B cell (primary cell): ENCODE data around the gene HECTD2. TPM values are rescaled to one million over a fixed set of nuclear protein-coding genes. Genes with fewer than 3 reads are reported as not detected.

ENCODE experiments used
- ATAC-seq: fragments of 200-7000 bp; cut with Tn5 transposase; one replicate; pipeline ENCODE4 v1.10.0; 2021; ENCODE audit warnings: low read depth, mild to moderate bottlenecking, moderate number of reproducible peaks, moderate library complexity
- CTCF ChIA-PET: fragments of 350-600 bp; sonication (Branson Sonifier 250); formaldehyde crosslinking; loops from one replicate; lab custom pipeline; 2021; ENCODE audit warnings: antibody characterized with exemption, inconsistent platforms; lab: Charles Lee
- POLR2A ChIA-PET: fragments of 350-600 bp; sonication (Branson Sonifier 250); formaldehyde crosslinking; loops from one replicate; lab custom pipeline; 2021; ENCODE audit warnings: antibody characterized with exemption; lab: Charles Lee
- DNase-seq: peaks from one replicate; pipeline ENCODE4 v3.0.0; 2013
- H2AFZ ChIP-seq: 2 replicates; pipeline ENCODE4 v1.6.1; 2012; ENCODE audit warnings: mild to moderate bottlenecking, low read depth, low read length; ENCODE audit not compliant: insufficient read depth, poor library complexity, severe bottlenecking
- H3K27ac ChIP-seq, 2 donors: 1 replicate in 1 of 2; 2 replicates in 1 of 2; pipeline ENCODE4 v1.5.1; 2012 to 2013; ENCODE audit warnings: low read length in 2 of 2, mild to moderate bottlenecking in 2 of 2, moderate library complexity in 1 of 2
- H3K27me3 ChIP-seq, 4 experiments: fragments of 200-600 bp in 1 of 4; sonication (generic) in 1 of 4; replicated peaks in 1 of 4; 1 replicate in 2 of 4; 2 replicates in 2 of 4; pipeline versions ENCODE4 v1.6.1 to v1.7.0; 2013 to 2016; ENCODE audit warnings: low read length in 3 of 4, mild to moderate bottlenecking in 2 of 4, mixed read lengths in 1 of 4, moderate library complexity in 1 of 4; ENCODE audit not compliant: insufficient read depth in 4 of 4, control insufficient read depth in 3 of 4; ENCODE audit errors: control extremely low read depth in 1 of 4
- H3K36me3 ChIP-seq, 2 experiments: replicated peaks in 1 of 2; 1 replicate in 1 of 2; 2 replicates in 1 of 2; pipeline versions ENCODE4 v1.6.1 to v1.7.1; 2013; ENCODE audit warnings: low read length in 1 of 2; ENCODE audit not compliant: insufficient read depth in 2 of 2, control insufficient read depth in 1 of 2; ENCODE audit errors: control extremely low read depth in 1 of 2, extremely low read depth in 1 of 2
- H3K4me1 ChIP-seq, 2 donors: fragments of 200-600 bp in 1 of 2; sonication (generic) in 1 of 2; 1 replicate in 1 of 2; 2 replicates in 1 of 2; pipeline versions ENCODE4 v1.5.1 to v1.6.1; 2013 to 2017; ENCODE audit warnings: low read length in 2 of 2; ENCODE audit not compliant: control insufficient read depth in 2 of 2, insufficient read depth in 2 of 2
- H3K4me2 ChIP-seq: replicated peaks from 2 replicates; pipeline ENCODE3; 2012; ENCODE audit warnings: mild to moderate bottlenecking, low read depth, low read length; ENCODE audit not compliant: poor library complexity, severe bottlenecking
- H3K4me3 ChIP-seq, 5 experiments: fragments of 200-600 bp in 1 of 5; sonication (generic) in 1 of 5; 1 replicate in 3 of 5; 2 replicates in 2 of 5; pipeline versions ENCODE4 v1.5.1 to v1.7.0; 2011 to 2016; ENCODE audit warnings: low read length in 4 of 5, mild to moderate bottlenecking in 4 of 5, low read depth in 2 of 5, control low read depth in 1 of 5, moderate library complexity in 1 of 5; ENCODE audit not compliant: insufficient read depth in 1 of 5; ENCODE audit errors: control extremely low read depth in 1 of 5, extremely low read depth in 1 of 5
- H3K79me2 ChIP-seq: fragments of 200-600 bp; sonication (generic); one replicate; pipeline ENCODE4 v1.6.0; 2016; ENCODE audit warnings: low read length; ENCODE audit not compliant: control insufficient read depth, insufficient read depth
- H3K9ac ChIP-seq: fragments of 200-600 bp; sonication (generic); 2 replicates; pipeline ENCODE4 v1.6.1; 2017; ENCODE audit warnings: mild to moderate bottlenecking, low read length, moderate library complexity
- H3K9me3 ChIP-seq, 3 donors: one replicate each; pipeline versions ENCODE4 v1.6.1 to v1.7.1; 2013; ENCODE audit warnings: low read length in 2 of 3; ENCODE audit not compliant: control insufficient read depth in 2 of 3, insufficient read depth in 1 of 3; ENCODE audit errors: control extremely low read depth in 1 of 3
- H4K20me1 ChIP-seq: 2 replicates; pipeline ENCODE4 v1.6.0; 2012; ENCODE audit warnings: mild to moderate bottlenecking, low read length; ENCODE audit not compliant: insufficient read depth, control insufficient read depth, poor library complexity, severe bottlenecking
- H3K27ac Mint-ChIP-seq: one replicate; pipeline ENCODE4 v1.8.0; 2021; ENCODE audit warnings: mixed read lengths
- H3K27me3 Mint-ChIP-seq: one replicate; pipeline ENCODE4 v1.8.0; 2021; ENCODE audit warnings: mixed read lengths
- H3K4me1 Mint-ChIP-seq: one replicate; pipeline ENCODE4 v1.8.0; 2021; ENCODE audit warnings: mixed read lengths
- H3K4me3 Mint-ChIP-seq: one replicate; pipeline ENCODE4 v1.8.0; 2021; ENCODE audit warnings: mixed read lengths
- H3K9me3 Mint-ChIP-seq: one replicate; pipeline ENCODE4 v1.8.0; 2022; ENCODE audit warnings: mixed read lengths; ENCODE audit not compliant: insufficient read depth
- CTCF ChIP-seq: fragments of 200-600 bp; IDR thresholded peaks from one replicate; pipeline ENCODE4 v1.8.0; 2022; ENCODE audit warnings: antibody characterized with exemption, mild to moderate bottlenecking
- EZH2 ChIP-seq: IDR thresholded peaks from 2 replicates; pipeline ENCODE4 v1.6.1; 2012; ENCODE audit warnings: borderline replicate concordance, low read depth, mild to moderate bottlenecking, moderate library complexity, low read length; ENCODE audit not compliant: insufficient read depth, poor library complexity, severe bottlenecking
- WGBS: methylation state at CpG from one replicate; pipeline ENCODE4 v1.1.5; 2013; ENCODE audit warnings: missing lambda C conversion rate; ENCODE audit not compliant: insufficient coverage; 5-methylcytosine and 5-hydroxymethylcytosine counted together
- intact Hi-C: fragments of 100-400 bp; cut with micrococcal nuclease; formaldehyde crosslinking; loops from one replicate; pipeline ENCODE4 v1.10.0; 2022
- polyA plus RNA-seq: library from polyadenylated mRNA; depleted of rRNA; stranded (reverse); fragments of >200 nt; gene quantifications from 2 replicates; pipeline ENCODE4 v1.2.3, GENCODE V29; 2012
- total RNA-seq, 2 donors: library from RNA; stranded (reverse); fragments of 120-200 nt in 1 of 2; gene quantifications; 1 replicate in 1 of 2; 2 replicates in 1 of 2; pipeline versions ENCODE4 v1.2.3 to v1.2.4, GENCODE V29; 2013 to 2022

The HECTD2 gene
- total and polyA plus RNA-seq, 2 donors (not counting 1 experiment from before 2014, with no cell fraction given), result 2.9 to 7.9 TPM

- no peak overlapping the region for H3K4me3 ChIP-seq
- no peaks in the 10 kb centered on the region for H3K4me1 Mint-ChIP-seq
- no peak overlapping the region for H3K27ac Mint-ChIP-seq
- H3K36me3 ChIP-seq, result no peaks in the 10 kb centered on the region
- ChIA-PET POLR2A (no interaction called here), CTCF (no interaction called here)
- H3K9me3 Mint-ChIP-seq, result peaks cover 2% of the 10 kb centered on the region
- H3K79me2 ChIP-seq, result no peaks in the 10 kb centered on the region
- H3K4me2 ChIP-seq, result no peak overlapping the region
- H3K27ac ChIP-seq, result no peak overlapping the region
- no peak for TF ChIP-seq CTCF
- no peak for TF ChIP-seq EZH2
- DNase-seq (no peak), ATAC-seq (no peak)
- H3K9me3 ChIP-seq, result no peaks in the 10 kb centered on the region
- no peak overlapping the region for H3K9ac ChIP-seq
- WGBS, result 91% methylated on average over 2 of the region's 4 CpGs
- no peak overlapping the region for H3K4me3 Mint-ChIP-seq
- intact Hi-C loops, result no loop called here
- H3K27me3 Mint-ChIP-seq, result peaks cover 12% of the 10 kb centered on the region
- H3K27me3 ChIP-seq, result no peaks in the 10 kb centered on the region
- H2AFZ ChIP-seq, result no peak overlapping the region
- H4K20me1 ChIP-seq, result no peaks in the 10 kb centered on the region
- no peaks in the 10 kb centered on the region for H3K4me1 ChIP-seq
Measured at GRCh38 chr10:91537614-91538383, 127.7 kb downstream of the HECTD2 start.

DNA sequence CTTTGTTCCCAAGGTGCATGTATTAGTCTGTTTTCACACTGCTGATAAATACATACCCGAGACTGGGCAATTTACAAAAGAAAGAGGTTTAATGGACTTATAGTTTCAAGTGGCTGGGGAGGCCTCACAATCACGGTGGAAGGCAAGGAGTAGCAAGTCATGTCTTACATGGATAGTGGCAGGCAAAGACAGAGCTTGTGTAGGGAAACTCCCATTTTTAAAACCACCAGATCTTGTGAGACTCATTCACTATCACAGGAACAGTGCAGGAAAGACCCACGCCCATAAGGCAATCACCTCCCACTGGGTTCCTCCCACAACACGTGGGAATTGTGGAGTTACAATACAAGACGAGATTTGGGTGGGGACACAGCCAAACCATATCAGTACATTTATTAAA is 129.8 kb downstream of the HECTD2 start:
- Histone ChIP-seq H3K27ac (no peak overlapping the region), H3K9me3 (no peaks in the 10 kb centered on the region), H2AFZ (no peak overlapping the region), H3K79me2 (no peaks in the 10 kb centered on the region), H3K4me2 (no peak overlapping the region), H3K4me3 (no peak overlapping the region), H3K27me3 (no peaks in the 10 kb centered on the region), H3K9ac (no peak overlapping the region), H3K4me1 (no peaks in the 10 kb centered on the region), H4K20me1 (no peaks in the 10 kb centered on the region), H3K36me3 (no peaks in the 10 kb centered on the region)
- DNase-seq (no peak), ATAC-seq (no peak)
- ChIA-PET CTCF (no interaction called here), POLR2A (no interaction called here)
- Mint-ChIP-seq H3K4me1 (no peaks in the 10 kb centered on the region), H3K9me3 (no peaks in the 10 kb centered on the region), H3K4me3 (no peak overlapping the region), H3K27me3 (peaks cover 19% of the 10 kb centered on the region), H3K27ac (no peak overlapping the region)
- no CpG with 5 or more reads among the region's 5 CpGs for WGBS
- intact Hi-C loops, result no loop called here
- TF ChIP-seq CTCF (no peak), EZH2 (no peak)
